Liver (tissue), 9 donors: ENCODE data around the gene ZNF436. TPM values are rescaled to one million over a fixed set of nuclear protein-coding genes. Genes with fewer than 3 reads are reported as not detected.

Experiments
- DNase-seq: peaks from one replicate; pipeline ENCODE4 v3.0.0-alpha.2; 2017; ENCODE audit warnings: low spot score
- H3K27ac ChIP-seq, 2 donors: one replicate each; pipeline ENCODE4 v1.7.0; 2013; ENCODE audit warnings: inconsistent platforms in 2 of 2, low read length in 2 of 2, control low read depth in 1 of 2, low read depth in 1 of 2, mild to moderate bottlenecking in 1 of 2
- H3K27me3 ChIP-seq, 4 donors: one replicate each; pipeline versions ENCODE4 v1.6.1 to v1.7.0; 2013; ENCODE audit warnings: low read length in 3 of 4, inconsistent platforms in 1 of 4, mild to moderate bottlenecking in 1 of 4, moderate library complexity in 1 of 4; ENCODE audit not compliant: control insufficient read depth in 4 of 4, insufficient read depth in 4 of 4
- H3K36me3 ChIP-seq, 4 donors: one replicate each; pipeline versions ENCODE4 v1.6.1 to v1.7.0; 2013; ENCODE audit warnings: low read length in 3 of 4, mild to moderate bottlenecking in 3 of 4, low read depth in 1 of 4, moderate library complexity in 1 of 4; ENCODE audit not compliant: control insufficient read depth in 4 of 4, insufficient read depth in 3 of 4
- H3K4me1 ChIP-seq, 4 donors: one replicate each; pipeline versions ENCODE4 v1.6.1 to v1.7.0; 2013; ENCODE audit warnings: low read length in 3 of 4, mild to moderate bottlenecking in 3 of 4, moderate library complexity in 1 of 4; ENCODE audit not compliant: control insufficient read depth in 4 of 4, insufficient read depth in 4 of 4
- H3K4me3 ChIP-seq, 3 donors: one replicate each; pipeline versions ENCODE4 v1.6.1 to v1.7.0; 2013; ENCODE audit warnings: low read length in 3 of 3, control low read depth in 1 of 3, low read depth in 1 of 3, mild to moderate bottlenecking in 1 of 3
- H3K9ac ChIP-seq, 2 donors: one replicate each; pipeline ENCODE4 v1.7.0; 2013; ENCODE audit warnings: low read length in 2 of 2, mild to moderate bottlenecking in 2 of 2, moderate library complexity in 2 of 2, control low read depth in 1 of 2, low read depth in 1 of 2
- H3K9me3 ChIP-seq, 4 donors: one replicate each; pipeline versions ENCODE4 v1.6.1 to v1.7.0; 2013; ENCODE audit warnings: low read length in 3 of 4; ENCODE audit not compliant: control insufficient read depth in 4 of 4
- ATF3 ChIP-seq: IDR thresholded peaks from 2 replicates; pipeline ENCODE4 v1.6.1; 2016; ENCODE audit warnings: antibody characterized with exemption
- EGR1 ChIP-seq, 2 donors: IDR thresholded peaks; 2 replicates each; pipeline ENCODE4 v1.6.1; 2016 to 2018; ENCODE audit warnings: antibody characterized with exemption in 2 of 2, low read depth in 2 of 2
- FOXA1 ChIP-seq: IDR thresholded peaks from 2 replicates; pipeline ENCODE4 v1.6.1; 2016; ENCODE audit warnings: antibody characterized with exemption
- FOXA2 ChIP-seq: IDR thresholded peaks from 2 replicates; pipeline ENCODE4 v1.6.1; 2016; ENCODE audit warnings: antibody characterized with exemption
- GABPA ChIP-seq, 2 donors: IDR thresholded peaks in 1 of 2; conservative IDR thresholded peaks in 1 of 2; 2 replicates each; pipeline ENCODE4 v1.6.1; 2016; ENCODE audit warnings: antibody characterized with exemption in 2 of 2, mild to moderate bottlenecking in 1 of 2, moderate library complexity in 1 of 2
- HNF4A ChIP-seq, 2 donors: conservative IDR thresholded peaks; 2 replicates each; pipeline ENCODE4 v1.6.1; 2016; ENCODE audit warnings: antibody characterized with exemption in 2 of 2, mild to moderate bottlenecking in 2 of 2
- HNF4G ChIP-seq: IDR thresholded peaks from 2 replicates; pipeline ENCODE4 v1.6.1; 2016; ENCODE audit warnings: antibody characterized with exemption
- JUND ChIP-seq, 2 donors: IDR thresholded peaks; 2 replicates each; pipeline ENCODE4 v1.6.1; 2016; ENCODE audit warnings: antibody characterized with exemption in 2 of 2
- NR2F2 ChIP-seq: IDR thresholded peaks from 2 replicates; pipeline ENCODE4 v1.6.1; 2016; ENCODE audit warnings: antibody characterized with exemption
- RAD21 ChIP-seq, 2 donors: IDR thresholded peaks; 2 replicates each; pipeline ENCODE4 v1.6.1; 2016; ENCODE audit warnings: antibody characterized with exemption in 2 of 2, mild to moderate bottlenecking in 2 of 2
- REST ChIP-seq: IDR thresholded peaks from 2 replicates; pipeline ENCODE4 v1.6.1; 2016; ENCODE audit warnings: antibody characterized with exemption, mild to moderate bottlenecking
- RXRA ChIP-seq, 2 donors: IDR thresholded peaks; 2 replicates each; pipeline ENCODE4 v1.6.1; 2017 to 2018; ENCODE audit warnings: antibody characterized with exemption in 2 of 2, mild to moderate bottlenecking in 1 of 2
- SP1 ChIP-seq: IDR thresholded peaks from 2 replicates; pipeline ENCODE4 v1.6.1; 2018; ENCODE audit warnings: antibody characterized with exemption, mild to moderate bottlenecking
- TAF1 ChIP-seq: conservative IDR thresholded peaks from 2 replicates; pipeline ENCODE4 v1.6.1; 2016; ENCODE audit warnings: antibody characterized with exemption, mild to moderate bottlenecking
- YY1 ChIP-seq: IDR thresholded peaks from 2 replicates; pipeline ENCODE4 v1.6.1; 2016; ENCODE audit warnings: antibody characterized with exemption, mild to moderate bottlenecking
- WGBS: extraction: QIAGEN DNeasy Blood & Tissue Kit; methylation state at CpG from one replicate; pipeline ENCODE4 v1.1.7; 2013; 5-methylcytosine and 5-hydroxymethylcytosine counted together
- polyA plus RNA-seq, 2 donors: library from polyadenylated mRNA; stranded (reverse) in 1 of 2; unstranded in 1 of 2; fragments of 200-250 nt in 1 of 2; fragments of >200 nt in 1 of 2; fragmentation: Nextera tagmentation in 1 of 2; extraction: Ambion mirVana in 1 of 2; gene quantifications; one replicate each; pipeline versions ENCODE4 v1.2.1 to v1.2.3, GENCODE V29; 2013 to 2015
- total RNA-seq, 2 donors: library from RNA; depleted of rRNA; stranded (reverse); fragments of >200 nt; gene quantifications; one replicate each; pipeline ENCODE4 v1.2.3, GENCODE V29; 2014
- TF ChIP-seq, protein P1 (sequence below): IDR thresholded peaks from 2 replicates; pipeline ENCODE4 v1.6.1; 2016; ENCODE audit warnings: antibody characterized with exemption
- TF ChIP-seq, protein P2 (sequence below): IDR thresholded peaks from 2 replicates; pipeline ENCODE4 v1.6.1; 2016; ENCODE audit warnings: antibody characterized with exemption
- donor health status: healthy.
- donor health status: healthy.
- donor health status: healthy.
- donor health status: healthy.
- donor health status: healthy.

Gene ZNF436
- total and polyA plus RNA-seq, 4 donors = 1.3 to 8.0 (median 3.7) TPM

- peak; percentile 89 for DNase-seq
- WGBS = under 1% methylated on average over 61 of the region's 61 CpGs
- Histone ChIP-seq H3K27ac (peak overlapping the region; percentile 100), H3K27me3 (no peaks in the 10 kb centered on the region), H3K9me3 (peaks cover under 1 to 11% (median 4%) of the 10 kb centered on the region in 4 donors), H3K4me3 (peak overlapping the region; percentile 81 to 88 (median 88)), H3K9ac (peak overlapping the region; percentile 98 to 100), H3K4me1 (peaks cover 3 to 34% (median 29%) of the 10 kb centered on the region in 4 donors), H3K36me3 (peaks cover 0 to 10% (median 8%) of the 10 kb centered on the region in 4 donors)
- TF ChIP-seq, protein P1, sequence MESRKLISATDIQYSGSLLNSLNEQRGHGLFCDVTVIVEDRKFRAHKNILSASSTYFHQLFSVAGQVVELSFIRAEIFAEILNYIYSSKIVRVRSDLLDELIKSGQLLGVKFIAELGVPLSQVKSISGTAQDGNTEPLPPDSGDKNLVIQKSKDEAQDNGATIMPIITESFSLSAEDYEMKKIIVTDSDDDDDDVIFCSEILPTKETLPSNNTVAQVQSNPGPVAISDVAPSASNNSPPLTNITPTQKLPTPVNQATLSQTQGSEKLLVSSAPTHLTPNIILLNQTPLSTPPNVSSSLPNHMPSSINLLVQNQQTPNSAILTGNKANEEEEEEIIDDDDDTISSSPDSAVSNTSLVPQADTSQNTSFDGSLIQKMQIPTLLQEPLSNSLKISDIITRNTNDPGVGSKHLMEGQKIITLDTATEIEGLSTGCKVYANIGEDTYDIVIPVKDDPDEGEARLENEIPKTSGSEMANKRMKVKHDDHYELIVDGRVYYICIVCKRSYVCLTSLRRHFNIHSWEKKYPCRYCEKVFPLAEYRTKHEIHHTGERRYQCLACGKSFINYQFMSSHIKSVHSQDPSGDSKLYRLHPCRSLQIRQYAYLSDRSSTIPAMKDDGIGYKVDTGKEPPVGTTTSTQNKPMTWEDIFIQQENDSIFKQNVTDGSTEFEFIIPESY = peak; percentile 48
- TF ChIP-seq REST (no peak), FOXA2 (no peak), TAF1 (peak; percentile 53), HNF4A (conservative IDR thresholded peaks at IDR 0.05) (peak; percentile 26 to 27), EGR1 (IDR thresholded peaks at IDR 0.05; ENCODE audit: low read depth in 2 of 2) (peak; percentile 95), RAD21 (IDR thresholded peaks at IDR 0.05) (peak; percentile 35 to 39)
Measured at GRCh38 chr1:23368562-23369334, 888 bp downstream of the ZNF436 start.

- Histone ChIP-seq H3K4me1 (peaks cover 3 to 34% (median 27%) of the 10 kb centered on the region in 4 donors), H3K27me3 (no peaks in the 10 kb centered on the region), H3K9ac (peak overlapping the region; percentile 98 to 100), H3K9me3 (peaks cover 3 to 12% (median 8%) of the 10 kb centered on the region in 4 donors), H3K36me3 (peaks cover 2 to 14% (median 12%) of the 10 kb centered on the region in 4 donors), H3K4me3 (peak overlapping the region; percentile 81 to 88 (median 88)), H3K27ac (peak overlapping the region; percentile 100)
- TF ChIP-seq GABPA (IDR thresholded peaks at IDR 0.05 in 1 of 2, conservative IDR thresholded peaks at IDR 0.05 in 1 of 2) (peak in 1 of 2 donors; percentile 72), REST (peak; percentile 83), HNF4G (no peak), EGR1 (IDR thresholded peaks at IDR 0.05; ENCODE audit: low read depth in 2 of 2) (peak in 1 of 2 donors; percentile 49), FOXA1 (no peak), JUND (IDR thresholded peaks at IDR 0.05) (peak in 1 of 2 donors; percentile 39), HNF4A (conservative IDR thresholded peaks at IDR 0.05) (peak; percentile 71 to 79), SP1 (peak; percentile 93), RXRA (IDR thresholded peaks at IDR 0.05) (peak; percentile 62 to 83), TAF1 (peak; percentile 41), NR2F2 (peak; percentile 89), YY1 (peak; percentile 84), ATF3 (no peak), RAD21 (IDR thresholded peaks at IDR 0.05) (peak in 1 of 2 donors; percentile 57)
- TF ChIP-seq, protein P2, sequence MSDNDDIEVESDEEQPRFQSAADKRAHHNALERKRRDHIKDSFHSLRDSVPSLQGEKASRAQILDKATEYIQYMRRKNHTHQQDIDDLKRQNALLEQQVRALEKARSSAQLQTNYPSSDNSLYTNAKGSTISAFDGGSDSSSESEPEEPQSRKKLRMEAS = peak; percentile 32
- peak; percentile 97 for DNase-seq
- WGBS = 1% methylated on average over 41 of the region's 41 CpGs
Measured at GRCh38 chr1:23367791-23368561, 1.7 kb downstream of the ZNF436 start.
